Hepatocyte (in vitro differentiated cells): ENCODE measurements around the gene MTX1.

Experiments
- EZH2 ChIP-seq: fragments of 200-600 bp; sonication (generic); IDR thresholded peaks from 2 replicates; pipeline ENCODE4 v1.6.1; 2016; ENCODE audit warnings: antibody characterized with exemption, mild to moderate bottlenecking, borderline replicate concordance
- EZH2phosphoT487 ChIP-seq: fragments of 200-600 bp; sonication (generic); IDR thresholded peaks from one replicate; pipeline ENCODE4 v1.6.1; 2018; ENCODE audit warnings: antibody characterized with exemption, mild to moderate bottlenecking, low read depth, moderate library complexity; ENCODE audit not compliant: unreplicated experiment, severe bottlenecking
- TF ChIP-seq, protein P1 (sequence below): fragments of 200-600 bp; sonication (generic); IDR thresholded peaks from 2 replicates; pipeline ENCODE4 v1.5.1; 2016; ENCODE audit warnings: antibody characterized with exemption, mild to moderate bottlenecking; ENCODE audit not compliant: poor library complexity

DNA sequence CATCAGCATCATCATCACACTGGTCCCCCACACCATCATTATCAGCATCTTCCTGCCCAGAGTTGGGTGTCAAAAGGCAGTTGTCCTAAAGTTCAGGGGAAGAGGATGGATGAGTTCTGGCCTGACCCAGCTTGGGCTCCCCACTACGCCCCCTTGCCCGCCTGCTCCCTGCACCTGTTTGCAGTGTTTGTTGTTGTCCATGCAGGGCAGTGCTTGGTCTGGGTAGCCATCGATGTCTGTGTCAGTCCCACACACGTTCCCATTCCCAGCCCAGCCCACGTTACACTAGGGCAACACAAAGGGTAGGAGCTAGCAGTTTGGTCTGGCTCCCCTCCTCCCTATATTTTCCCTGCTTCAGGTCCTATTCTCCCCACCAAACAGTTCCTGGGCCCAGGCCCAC is 7.6 kb upstream of the MTX1 start:
- TF ChIP-seq, protein P1, sequence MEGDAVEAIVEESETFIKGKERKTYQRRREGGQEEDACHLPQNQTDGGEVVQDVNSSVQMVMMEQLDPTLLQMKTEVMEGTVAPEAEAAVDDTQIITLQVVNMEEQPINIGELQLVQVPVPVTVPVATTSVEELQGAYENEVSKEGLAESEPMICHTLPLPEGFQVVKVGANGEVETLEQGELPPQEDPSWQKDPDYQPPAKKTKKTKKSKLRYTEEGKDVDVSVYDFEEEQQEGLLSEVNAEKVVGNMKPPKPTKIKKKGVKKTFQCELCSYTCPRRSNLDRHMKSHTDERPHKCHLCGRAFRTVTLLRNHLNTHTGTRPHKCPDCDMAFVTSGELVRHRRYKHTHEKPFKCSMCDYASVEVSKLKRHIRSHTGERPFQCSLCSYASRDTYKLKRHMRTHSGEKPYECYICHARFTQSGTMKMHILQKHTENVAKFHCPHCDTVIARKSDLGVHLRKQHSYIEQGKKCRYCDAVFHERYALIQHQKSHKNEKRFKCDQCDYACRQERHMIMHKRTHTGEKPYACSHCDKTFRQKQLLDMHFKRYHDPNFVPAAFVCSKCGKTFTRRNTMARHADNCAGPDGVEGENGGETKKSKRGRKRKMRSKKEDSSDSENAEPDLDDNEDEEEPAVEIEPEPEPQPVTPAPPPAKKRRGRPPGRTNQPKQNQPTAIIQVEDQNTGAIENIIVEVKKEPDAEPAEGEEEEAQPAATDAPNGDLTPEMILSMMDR, result no peak
- TF ChIP-seq EZH2 (no peak), EZH2phosphoT487 (no peak)
